Pons (tissue), 1 donor: ENCODE results near the gene FMNL2.
"Not testable (repeated sequence)": the region's sequence is repeated elsewhere in the genome, so short reads cannot be mapped to it uniquely, and the experiment has no call there.

Experiments used
- DNase-seq: peaks from one replicate; pipeline ENCODE4 v3.0.0-alpha.2; 2016; ENCODE audit warnings: low spot score

The FMNL2 gene

GRCh38 chr2:152335016-152335725 lies at the start of gene FMNL2:
TSS of gene FMNL2 (plus strand) at chr2:152335174.
- DNase-seq, result peak; percentile 88

DNA sequence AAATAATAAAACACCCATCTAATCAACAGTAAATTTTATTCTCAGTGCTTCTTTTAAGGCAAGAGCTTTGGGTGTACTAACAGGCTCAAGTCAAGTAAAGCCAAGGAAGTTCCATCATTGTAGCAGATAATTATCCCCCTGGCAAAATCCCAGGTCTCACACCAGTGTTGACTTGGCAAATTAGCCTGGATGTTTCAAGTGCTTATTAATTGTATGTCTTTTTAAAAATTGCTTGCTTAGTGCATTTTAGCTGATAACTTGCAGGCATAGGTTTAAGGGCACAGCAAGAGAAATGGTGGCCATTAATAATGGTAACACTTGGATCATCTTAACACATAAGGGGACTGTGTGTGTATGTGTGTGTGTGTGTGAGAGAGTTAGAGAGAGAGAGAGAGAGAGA lies 42.0 kb upstream of the FMNL2 start:
- no peak for DNase-seq

DNA sequence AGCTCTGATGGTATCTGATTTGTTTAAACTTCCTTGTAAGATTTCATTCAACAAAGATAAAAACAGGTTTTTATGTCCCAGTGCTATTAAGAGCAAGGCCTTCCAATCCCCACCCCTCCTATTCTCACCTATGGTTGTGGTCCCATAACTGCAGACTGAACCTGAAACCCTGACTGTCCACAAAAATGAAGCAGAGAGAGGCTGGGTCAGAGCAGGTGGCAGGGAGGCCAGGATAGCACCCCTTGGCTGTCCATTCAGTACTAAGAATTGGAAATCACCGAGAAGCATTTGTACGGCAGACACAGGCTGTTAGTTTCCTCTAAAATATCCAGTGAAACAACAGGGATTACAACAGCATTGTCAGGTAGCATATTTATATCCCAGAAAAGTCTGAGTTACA lies 37.3 kb upstream of the FMNL2 start:
- no peak for DNase-seq

DNA sequence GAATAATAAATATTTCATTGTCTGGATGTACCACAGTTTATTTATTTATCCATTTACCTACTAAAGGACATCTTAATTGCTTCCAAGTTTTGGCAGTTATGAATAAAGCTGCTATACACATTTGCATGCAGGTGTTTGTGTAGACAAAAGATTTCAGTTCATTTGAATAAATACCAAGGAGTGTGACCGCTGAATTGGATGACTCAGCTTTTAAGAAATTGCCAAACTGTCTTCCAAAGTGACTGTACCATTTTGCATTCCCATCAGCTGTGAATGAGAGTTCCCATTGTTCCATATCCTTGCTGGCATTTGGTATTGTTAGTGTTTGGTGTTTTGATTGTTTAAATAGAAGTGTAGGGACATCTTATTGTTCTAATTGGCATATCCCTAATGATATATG lies 36.2 kb upstream of the FMNL2 start:
- peak; percentile 10 for DNase-seq

DNA sequence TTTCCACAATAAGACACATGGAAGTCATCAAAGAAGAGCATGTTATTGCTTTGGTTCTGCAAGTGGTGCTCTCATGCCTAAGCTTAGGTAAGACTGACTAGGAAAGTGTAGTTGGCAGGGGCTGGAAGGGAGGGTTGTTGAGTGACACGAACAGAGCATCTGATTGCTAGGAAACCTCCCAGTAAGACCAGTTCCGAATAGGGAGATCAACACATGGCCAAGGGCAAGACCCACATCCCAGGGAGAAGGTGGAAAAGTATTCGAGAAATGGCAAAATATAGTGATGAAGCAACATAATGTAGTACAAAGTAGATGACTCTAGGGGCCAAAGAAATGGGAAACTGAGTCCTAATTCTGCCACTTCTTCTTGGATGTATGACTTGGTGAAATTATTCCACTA lies 33.8 kb upstream of the FMNL2 start:
- DNase-seq, result no peak

DNA sequence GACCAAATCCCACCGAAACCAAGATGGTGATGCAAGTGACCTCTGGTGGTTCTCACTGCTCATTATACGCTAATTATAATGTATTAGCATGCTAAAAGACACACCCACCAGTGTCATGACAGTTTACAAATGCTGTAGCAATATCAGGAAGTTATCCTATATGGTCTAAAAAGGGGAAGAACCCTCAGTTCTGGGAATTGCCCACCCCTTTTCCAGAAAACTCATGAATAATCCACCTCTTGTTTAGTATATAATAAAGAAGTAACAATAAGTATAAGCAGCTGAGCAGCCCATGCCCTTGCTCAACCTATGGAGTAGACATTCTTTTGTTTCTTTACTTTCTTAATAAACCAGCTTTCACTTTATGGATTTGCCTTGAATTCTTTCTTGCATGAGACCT lies 31.0 kb upstream of the FMNL2 start:
- DNase-seq, result no peak

GRCh38 chr2:152304836-152305235 lies 30.1 kb upstream of the FMNL2 start:
- no peak for DNase-seq

DNA sequence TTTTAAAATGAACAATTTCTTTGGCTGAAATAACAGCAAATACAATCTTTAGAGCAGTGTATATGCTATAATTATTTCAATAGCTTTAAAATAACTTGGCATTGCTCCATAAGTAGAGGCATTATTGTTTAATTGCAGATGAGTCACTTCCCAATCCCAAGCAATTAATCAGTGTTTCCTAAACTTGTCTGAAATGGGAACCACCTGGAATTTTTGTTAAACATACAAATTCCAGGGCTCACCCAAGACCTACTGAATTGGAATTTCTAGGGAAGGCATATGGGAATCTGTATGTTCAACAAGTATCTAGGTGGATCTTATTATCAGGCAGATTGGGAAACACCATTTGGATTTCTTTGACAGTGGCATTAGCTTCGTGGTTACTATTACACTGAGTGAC lies 27.1 kb upstream of the FMNL2 start:
- DNase-seq, result no peak

DNA sequence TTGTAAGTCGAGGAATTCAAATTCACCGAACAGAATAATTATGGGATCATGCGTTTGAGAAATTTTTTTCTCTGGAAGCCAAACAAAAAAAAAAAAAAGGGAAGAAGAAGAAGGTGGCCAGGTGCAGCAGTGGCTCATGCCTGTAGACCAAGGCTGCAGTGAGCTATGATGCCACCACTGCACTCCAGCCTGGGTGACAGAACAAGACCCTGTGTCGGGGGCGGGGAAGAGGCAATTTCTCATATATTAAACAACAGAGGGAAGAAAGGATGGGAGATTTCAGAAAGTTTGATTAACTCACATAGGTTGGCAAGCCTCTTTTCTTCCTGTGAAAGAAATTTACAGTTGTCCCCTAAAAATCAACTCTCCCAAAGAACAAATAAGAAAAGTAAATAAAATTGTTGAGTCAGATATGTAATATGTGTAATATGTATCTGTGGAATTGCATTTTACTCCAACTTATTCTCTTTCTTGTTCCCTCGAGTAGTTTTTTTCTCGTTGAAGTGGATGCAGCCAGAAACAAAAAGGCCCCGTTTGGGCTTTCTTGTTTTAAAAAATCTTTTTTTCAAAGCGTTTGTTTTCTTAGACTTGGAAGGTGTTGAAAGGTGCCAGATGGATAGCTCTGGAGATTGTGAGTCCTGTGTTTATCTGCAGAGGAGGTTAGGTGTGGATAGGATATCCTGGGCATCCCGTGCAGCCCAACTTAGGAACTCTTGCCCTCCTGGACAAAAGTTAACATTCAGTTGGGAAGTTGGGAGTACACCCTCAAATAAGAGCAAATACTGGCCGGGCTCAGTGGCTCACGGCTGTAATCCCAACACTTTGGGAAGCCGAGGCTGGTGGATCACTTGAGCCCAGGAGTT lies 25.4 kb upstream of the FMNL2 start:
- no peak for DNase-seq

DNA sequence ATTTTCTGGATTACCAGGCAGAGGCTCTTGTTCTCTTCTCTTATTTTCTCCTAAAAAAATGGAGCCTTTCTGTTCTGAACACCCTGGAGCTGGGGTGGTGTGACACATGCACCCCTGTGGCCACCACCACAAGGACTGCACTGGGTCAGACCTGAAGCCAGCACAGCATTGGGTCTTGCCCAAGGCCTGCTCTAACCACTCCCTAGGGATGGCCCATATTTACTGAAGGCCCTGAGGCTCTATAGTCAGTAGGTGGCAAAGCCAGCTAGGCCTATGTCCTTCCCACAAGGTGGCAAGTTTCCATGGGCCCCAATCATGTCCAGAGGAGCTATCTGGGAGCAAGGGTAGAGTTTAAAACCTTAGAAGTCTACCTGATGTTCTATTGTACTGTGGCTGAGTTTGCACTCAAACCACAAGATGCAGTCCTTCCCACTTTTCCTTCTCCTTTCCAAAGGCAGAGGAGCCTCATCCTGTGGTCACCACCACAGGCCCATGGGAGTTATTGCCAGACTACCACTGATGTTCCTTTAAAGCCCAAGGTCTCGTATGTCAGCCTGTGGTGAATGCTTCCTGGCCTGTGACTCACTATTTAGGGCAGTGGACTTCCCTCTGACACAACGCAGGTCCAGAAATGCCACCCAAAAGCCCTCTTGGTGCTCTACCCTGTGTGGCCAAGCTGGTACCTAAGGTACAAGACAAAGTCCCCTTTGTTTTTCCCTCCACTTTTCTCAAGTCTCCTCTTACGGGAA lies 15.0 kb upstream of the FMNL2 start:
- no peak for DNase-seq

GRCh38 chr2:152320814-152321213 lies 14.2 kb upstream of the FMNL2 start:
- DNase-seq, result no peak

DNA sequence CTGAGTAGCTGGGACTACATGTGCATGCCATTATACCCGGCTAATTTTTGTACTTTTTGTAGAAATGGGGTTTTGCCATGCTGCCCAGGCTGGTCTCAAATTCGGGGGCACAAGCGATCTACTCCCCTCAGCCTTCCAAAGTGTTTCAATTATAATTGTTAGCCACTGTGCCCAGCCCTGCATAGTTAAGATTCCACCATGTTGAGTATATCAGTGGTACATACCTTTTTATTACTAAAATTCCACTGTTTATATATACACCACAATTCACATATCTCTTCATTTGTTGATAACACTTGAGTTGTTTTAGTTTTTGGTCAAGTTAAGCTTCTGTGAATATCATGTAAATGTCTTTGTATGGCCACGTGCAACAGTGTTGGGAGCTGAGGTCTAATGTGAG lies 12.8 kb upstream of the FMNL2 start:
- no peak for DNase-seq

- DNase-seq, result not testable (repeated sequence)
These were observed 9.8 kb upstream of the FMNL2 start for GRCh38 chr2:152325126-152325525.

DNA sequence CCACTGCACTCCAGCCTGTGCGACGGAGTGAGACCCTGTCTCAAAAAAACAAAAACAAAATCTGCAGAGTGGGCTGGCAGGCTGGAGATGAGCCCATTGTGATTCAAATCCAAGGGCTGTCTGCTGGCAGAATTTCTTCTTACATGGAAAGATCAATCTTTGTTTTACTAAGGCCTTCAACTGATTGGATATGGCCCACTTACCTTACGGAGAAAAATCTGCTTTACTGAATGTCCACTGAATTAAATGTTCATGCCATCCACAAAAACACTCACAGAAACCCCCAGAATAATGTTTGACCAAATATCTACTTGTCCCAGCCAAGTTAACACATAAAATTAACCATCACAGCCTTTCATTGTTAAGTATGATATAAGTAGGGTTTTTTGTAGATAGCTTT lies 8.3 kb upstream of the FMNL2 start:
- DNase-seq, result no peak

DNA sequence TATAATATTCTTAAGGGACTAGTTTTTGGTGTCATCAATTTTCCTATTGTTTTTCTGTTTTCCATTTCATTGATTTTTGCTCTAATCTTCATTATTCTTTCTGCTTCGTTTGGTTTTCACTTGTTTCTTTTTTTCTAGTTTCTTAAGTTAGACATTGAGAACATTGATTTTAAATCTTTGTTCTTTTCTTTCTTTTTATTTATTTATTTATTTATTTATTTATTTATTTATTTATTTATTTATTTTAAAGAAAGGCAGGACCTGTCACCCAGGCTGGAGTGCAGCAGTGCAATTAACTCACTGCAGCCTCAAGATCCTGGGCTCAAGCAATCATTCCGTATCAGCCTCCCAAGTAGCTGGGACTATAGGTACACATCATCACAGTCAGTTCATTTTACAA lies 7.0 kb upstream of the FMNL2 start:
- DNase-seq, result no peak

- DNase-seq, result no peak
These were observed 4.6 kb upstream of the FMNL2 start for GRCh38 chr2:152330235-152330866.

DNA sequence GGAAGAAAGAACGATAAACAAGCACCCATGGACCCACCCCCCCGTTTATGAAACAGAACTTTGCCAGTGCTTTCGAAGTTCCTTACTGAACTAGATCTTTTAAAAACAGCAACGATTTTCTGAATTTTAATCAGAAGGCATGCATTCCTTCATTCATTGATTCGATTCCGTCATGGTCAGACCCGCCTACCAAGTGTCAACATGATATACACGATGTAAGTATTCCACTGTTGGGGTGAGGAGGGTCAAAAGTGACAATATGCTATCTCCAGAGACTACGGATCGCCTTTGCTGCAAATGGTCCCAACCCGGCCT lies 316 bp upstream of the FMNL2 start:
- no peak for DNase-seq

- no peak for DNase-seq
These were observed 748 bp downstream of the FMNL2 start for GRCh38 chr2:152335726-152336118.

GRCh38 chr2:152336119-152336853 lies 1.3 kb downstream of the FMNL2 start:
- DNase-seq, result peak; percentile 77

DNA sequence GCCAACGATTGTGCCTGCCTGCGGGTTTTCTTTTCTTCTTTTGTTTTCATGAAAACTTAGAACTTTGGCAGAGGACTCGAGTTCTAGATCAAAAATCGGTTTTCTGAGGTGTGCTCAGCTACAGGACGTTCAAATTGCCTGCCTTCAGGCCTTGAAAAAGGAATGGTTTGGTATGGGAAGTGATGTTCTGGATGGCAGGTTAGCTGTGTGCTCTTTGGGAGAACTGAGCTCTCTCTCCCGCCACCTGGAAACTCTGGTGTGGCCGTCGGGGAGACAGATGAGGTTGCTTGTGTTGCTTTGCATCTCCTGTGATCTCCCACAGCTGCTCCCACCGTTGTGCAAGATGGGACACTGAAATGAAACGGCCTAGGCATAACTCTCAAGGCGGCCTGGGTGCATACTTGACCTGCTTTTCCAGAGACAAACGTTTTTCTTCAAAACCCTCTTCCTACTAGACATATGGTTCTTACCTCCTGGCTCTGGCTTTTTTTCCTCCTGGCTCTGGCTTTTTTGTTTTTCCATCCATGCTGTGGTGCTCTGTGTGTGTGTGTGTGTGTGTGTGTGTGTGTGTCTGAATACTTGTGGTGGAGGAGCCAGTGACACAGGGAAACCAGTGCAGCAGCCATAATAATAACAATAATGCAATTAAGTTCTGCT lies 2.0 kb downstream of the FMNL2 start:
- DNase-seq, result no peak

GRCh38 chr2:152337511-152337903 lies 2.5 kb downstream of the FMNL2 start:
- DNase-seq, result no peak
